DMS153 (cell line): ENCODE results near the gene CBX3.
A peak's percentile ranks its signal among the peaks of the same experiment; 100 is the strongest.
"Not testable (repeated sequence)": the region's sequence is repeated elsewhere in the genome, so short reads cannot be mapped to it uniquely, and the experiment has no call there.

ENCODE experiments used
- DNase-seq: peaks from one replicate; lab custom pipeline; 2025; lab: John Stamatoyannopoulos, UW

Gene CBX3

GRCh38 chr7:26201247-26202018, at the start of gene CBX3:
Gene CBX3 (plus strand): TSS chr7:26201745. CDS start chr7:26202999, 1,254 bp downstream.
- DNase-seq, result peak; percentile 89

- peak; percentile 87 for DNase-seq
These were observed 49.4 kb upstream of the CBX3 start, which contains the start of gene NFE2L3 for GRCh38 chr7:26151953-26152781. Gene NFE2L3 (plus strand): TSS chr7:26152198. CDS start chr7:26152499, 301 bp downstream.

- not testable (repeated sequence) for DNase-seq
These were observed 48.7 kb upstream of the CBX3 start for GRCh38 chr7:26152782-26153240.

GRCh38 chr7:26153241-26153822, 48.2 kb upstream of the CBX3 start:
- DNase-seq, result no peak

GRCh38 chr7:26153823-26154783, 47.4 kb upstream of the CBX3 start:
- DNase-seq, result no peak

- no peak for DNase-seq
These were observed 45.8 kb upstream of the CBX3 start for GRCh38 chr7:26155531-26156375.

- DNase-seq, result no peak
These were observed 44.8 kb upstream of the CBX3 start for GRCh38 chr7:26156451-26157420.

GRCh38 chr7:26157520-26158105, 43.9 kb upstream of the CBX3 start:
- no peak for DNase-seq

- no peak for DNase-seq
These were observed 42.3 kb upstream of the CBX3 start for GRCh38 chr7:26159243-26159642.

- DNase-seq, result no peak
These were observed 40.6 kb upstream of the CBX3 start for GRCh38 chr7:26160896-26161295.

GRCh38 chr7:26162431-26162830, 39.1 kb upstream of the CBX3 start:
- no peak for DNase-seq

- DNase-seq, result not testable (repeated sequence)
These were observed 37.7 kb upstream of the CBX3 start for GRCh38 chr7:26163804-26164203.

GRCh38 chr7:26165950-26166683, 35.4 kb upstream of the CBX3 start:
- DNase-seq, result no peak

- DNase-seq, result no peak
These were observed 34.8 kb upstream of the CBX3 start for GRCh38 chr7:26166684-26167266.

GRCh38 chr7:26167303-26167934, 34.1 kb upstream of the CBX3 start:
- DNase-seq, result no peak

GRCh38 chr7:26168458-26169023, 33.0 kb upstream of the CBX3 start:
- DNase-seq, result no peak

GRCh38 chr7:26169271-26169670, 32.3 kb upstream of the CBX3 start:
- DNase-seq, result no peak
